ENCODE data around the gene PBX1. TPM values are rescaled to one million over a fixed set of nuclear protein-coding genes. Genes with fewer than 3 reads are reported as not detected.

PBX1 gene
- total and polyA plus RNA-seq, 4 donors, result 7.8 to 112 (median 33.5) TPM

- DNase-seq, result peak in 2 of 3 donors; percentile 56 to 65
- WGBS, 2 donors, result 59 to 74% methylated on average over 6 of the region's 6 CpGs
- TF ChIP-seq CTCF (IDR thresholded peaks at IDR 0.05; ENCODE audit: control extremely low read depth, extremely low read depth), result no peak
- Histone ChIP-seq H3K4me1 (ENCODE audit: control insufficient read depth in 5 of 5, insufficient read depth in 5 of 5, low read length in 5 of 5) (peaks cover 18 to 52% (median 31%) of the 10 kb centered on the region in 5 donors), H3K9ac (ENCODE audit: insufficient read depth in 1 of 2, low read length in 2 of 2) (no peak overlapping the region), H3K27ac (ENCODE audit: low read depth in 1 of 2, low read length in 1 of 2) (peak overlapping the region; percentile 72 to 73), H3K36me3 (ENCODE audit: control insufficient read depth in 4 of 4, insufficient read depth in 4 of 4, low read length in 4 of 4) (no peaks in the 10 kb centered on the region), H3K27me3 (ENCODE audit: control insufficient read depth in 3 of 3, insufficient read depth in 3 of 3, low read length in 2 of 3) (no peaks in the 10 kb centered on the region), H3K4me3 (no peak overlapping the region), H3K9me3 (ENCODE audit: control insufficient read depth in 4 of 4, insufficient read depth in 3 of 4, low read length in 3 of 4) (no peaks in the 10 kb centered on the region)
- ATAC-seq (ENCODE audit: insufficient read depth, low FRiP score), result no peak
Observed at GRCh38 chr1:164785841-164786534, 227.0 kb downstream of the PBX1 start.

GRCh38 chr1:164786980-164787833 is 228.2 kb downstream of the PBX1 start:
- TF ChIP-seq CTCF (IDR thresholded peaks at IDR 0.05; ENCODE audit: control extremely low read depth, extremely low read depth), result peak; percentile 82
- no peak overlapping the region for H3K4me3 ChIP-seq
- H3K9me3 ChIP-seq (ENCODE audit: control insufficient read depth in 4 of 4, insufficient read depth in 3 of 4, low read length in 3 of 4), result no peaks in the 10 kb centered on the region
- H3K36me3 ChIP-seq (ENCODE audit: control insufficient read depth in 4 of 4, insufficient read depth in 4 of 4, low read length in 4 of 4), result no peaks in the 10 kb centered on the region
- peak; percentile 92 for ATAC-seq (ENCODE audit: insufficient read depth, low FRiP score)
- no peaks in the 10 kb centered on the region for H3K27me3 ChIP-seq (ENCODE audit: control insufficient read depth in 3 of 3, insufficient read depth in 3 of 3, low read length in 2 of 3)
- peak overlapping the region in 1 of 2 donors; percentile 72 for H3K27ac ChIP-seq (ENCODE audit: low read depth in 1 of 2, low read length in 1 of 2)
- peak; percentile 86 to 88 (median 87) for DNase-seq
- no peak overlapping the region for H3K9ac ChIP-seq (ENCODE audit: insufficient read depth in 1 of 2, low read length in 2 of 2)
- H3K4me1 ChIP-seq (ENCODE audit: control insufficient read depth in 5 of 5, insufficient read depth in 5 of 5, low read length in 5 of 5), result peaks cover 16 to 41% (median 25%) of the 10 kb centered on the region in 5 donors
- WGBS, 2 donors, result 23 to 27% methylated on average over 10 of the region's 10 CpGs

- H3K36me3 ChIP-seq (ENCODE audit: control insufficient read depth in 4 of 4, insufficient read depth in 4 of 4, low read length in 4 of 4), result peaks cover 0 to 2% (median 0%) of the 10 kb centered on the region in 4 donors
- no peak for TF ChIP-seq CTCF (IDR thresholded peaks at IDR 0.05; ENCODE audit: control extremely low read depth, extremely low read depth)
- H3K4me3 ChIP-seq, result no peak overlapping the region
- no peak overlapping the region for H3K9ac ChIP-seq (ENCODE audit: insufficient read depth in 1 of 2, low read length in 2 of 2)
- DNase-seq, result no peak
- H3K4me1 ChIP-seq (ENCODE audit: control insufficient read depth in 5 of 5, insufficient read depth in 5 of 5, low read length in 5 of 5), result peaks cover 16 to 38% (median 24%) of the 10 kb centered on the region in 5 donors
- H3K27ac ChIP-seq (ENCODE audit: low read depth in 1 of 2, low read length in 1 of 2), result no peak overlapping the region
- no peaks in the 10 kb centered on the region for H3K27me3 ChIP-seq (ENCODE audit: control insufficient read depth in 3 of 3, insufficient read depth in 3 of 3, low read length in 2 of 3)
- 80 to 81% methylated on average over 8 of the region's 8 CpGs for WGBS, 2 donors
- no peak for ATAC-seq (ENCODE audit: insufficient read depth, low FRiP score)
- H3K9me3 ChIP-seq (ENCODE audit: control insufficient read depth in 4 of 4, insufficient read depth in 3 of 4, low read length in 3 of 4), result no peaks in the 10 kb centered on the region
Observed at GRCh38 chr1:164787834-164788231, 228.8 kb downstream of the PBX1 start.

Measured in lung (tissue), 12 donors.